ENCODE data around the gene TRAPPC2. TPM values are rescaled to one million over a fixed set of nuclear protein-coding genes. Genes with fewer than 3 reads are reported as not detected.

Gene TRAPPC2
- total RNA-seq, 4 donors from 2014 or later = 14.3 to 17.3 (median 16.0) TPM

DNA sequence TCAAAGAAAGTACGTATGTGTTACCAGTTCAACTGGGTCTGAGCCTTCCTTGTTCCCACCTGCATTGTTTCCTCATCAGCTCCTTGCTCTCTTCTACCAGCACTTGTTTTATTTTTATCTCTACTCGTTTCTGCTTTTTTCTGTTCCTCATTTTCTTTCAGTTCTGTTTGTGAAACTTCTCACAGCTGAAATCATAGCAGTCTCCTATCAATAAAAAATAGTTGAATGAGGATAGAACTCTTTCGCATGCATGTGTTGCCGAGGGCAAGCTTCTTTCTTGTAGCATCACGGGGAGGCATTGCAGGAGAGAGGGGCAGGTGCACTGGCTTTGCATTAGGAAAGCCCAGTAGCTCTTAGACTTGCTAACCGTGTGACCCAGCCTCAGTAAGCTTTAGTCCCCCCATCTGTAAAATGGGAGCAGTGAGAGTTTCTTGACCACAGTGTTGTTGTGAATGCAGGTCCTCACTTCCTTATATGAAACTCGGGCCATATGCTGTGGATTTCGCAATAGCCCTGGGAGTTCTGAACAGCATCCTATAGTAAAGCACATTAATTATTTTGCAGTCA is 24.8 kb upstream of the TRAPPC2 start:
- TF ChIP-seq POLR2A (IDR thresholded peaks at IDR 0.05) (no peak), EP300 (IDR thresholded peaks at IDR 0.05) (no peak), POLR2AphosphoS5 (IDR thresholded peaks at IDR 0.05) (no peak)
- TF ChIP-seq, protein P1, sequence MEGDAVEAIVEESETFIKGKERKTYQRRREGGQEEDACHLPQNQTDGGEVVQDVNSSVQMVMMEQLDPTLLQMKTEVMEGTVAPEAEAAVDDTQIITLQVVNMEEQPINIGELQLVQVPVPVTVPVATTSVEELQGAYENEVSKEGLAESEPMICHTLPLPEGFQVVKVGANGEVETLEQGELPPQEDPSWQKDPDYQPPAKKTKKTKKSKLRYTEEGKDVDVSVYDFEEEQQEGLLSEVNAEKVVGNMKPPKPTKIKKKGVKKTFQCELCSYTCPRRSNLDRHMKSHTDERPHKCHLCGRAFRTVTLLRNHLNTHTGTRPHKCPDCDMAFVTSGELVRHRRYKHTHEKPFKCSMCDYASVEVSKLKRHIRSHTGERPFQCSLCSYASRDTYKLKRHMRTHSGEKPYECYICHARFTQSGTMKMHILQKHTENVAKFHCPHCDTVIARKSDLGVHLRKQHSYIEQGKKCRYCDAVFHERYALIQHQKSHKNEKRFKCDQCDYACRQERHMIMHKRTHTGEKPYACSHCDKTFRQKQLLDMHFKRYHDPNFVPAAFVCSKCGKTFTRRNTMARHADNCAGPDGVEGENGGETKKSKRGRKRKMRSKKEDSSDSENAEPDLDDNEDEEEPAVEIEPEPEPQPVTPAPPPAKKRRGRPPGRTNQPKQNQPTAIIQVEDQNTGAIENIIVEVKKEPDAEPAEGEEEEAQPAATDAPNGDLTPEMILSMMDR (IDR thresholded peaks at IDR 0.05) = no peak
- H3K27me3 ChIP-seq = no peaks in the 10 kb centered on the region
- no peaks in the 10 kb centered on the region for H3K9me3 ChIP-seq
- no peak for ATAC-seq
- peaks cover 0 to 59% of the 10 kb centered on the region in 2 donors for H3K36me3 ChIP-seq
- no peak overlapping the region for H3K27ac ChIP-seq
- no peak overlapping the region for H3K4me3 ChIP-seq
- WGBS, 2 donors (ENCODE audit: low coverage in 1 of 2) = 63 to 80% methylated on average over 3 to 5 of the region's 8 CpGs
- H3K4me1 ChIP-seq = peaks cover 0 to 10% (median 0%) of the 10 kb centered on the region in 3 donors

DNA sequence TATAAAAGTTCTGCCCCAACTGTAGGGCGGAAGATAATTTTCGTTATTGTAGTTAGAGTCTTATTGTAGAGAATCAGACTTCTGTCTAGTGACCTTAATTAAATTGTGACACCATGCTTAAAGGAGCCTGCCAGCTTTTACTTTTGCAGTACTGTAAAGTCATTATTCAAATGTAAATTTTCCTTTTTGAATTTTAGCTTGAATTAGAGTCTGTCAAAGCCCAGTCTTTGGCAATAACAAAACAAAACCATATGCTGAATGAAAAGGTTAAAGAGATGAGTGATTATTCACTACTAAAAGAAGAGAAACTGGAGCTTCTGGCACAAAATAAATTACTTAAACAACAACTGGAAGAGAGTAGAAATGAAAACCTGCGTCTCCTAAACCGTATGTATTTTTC is 22.0 kb upstream of the TRAPPC2 start:
- Histone ChIP-seq H3K9me3 (no peaks in the 10 kb centered on the region), H3K4me1 (peaks cover 0 to 2% (median 0%) of the 10 kb centered on the region in 3 donors), H3K36me3 (peaks cover 0 to 57% of the 10 kb centered on the region in 2 donors), H3K27ac (no peak overlapping the region), H3K27me3 (no peaks in the 10 kb centered on the region), H3K4me3 (no peak overlapping the region)
- no peak for ATAC-seq
- WGBS, 2 donors (ENCODE audit: low coverage in 1 of 2) = 81 to 96% methylated on average over 3 to 4 of the region's 4 CpGs
- TF ChIP-seq EP300 (IDR thresholded peaks at IDR 0.05) = no peak
- TF ChIP-seq, protein P1 (IDR thresholded peaks at IDR 0.05) = no peak
- TF ChIP-seq POLR2A (IDR thresholded peaks at IDR 0.05) = no peak
- TF ChIP-seq POLR2AphosphoS5 (IDR thresholded peaks at IDR 0.05) = no peak

DNA sequence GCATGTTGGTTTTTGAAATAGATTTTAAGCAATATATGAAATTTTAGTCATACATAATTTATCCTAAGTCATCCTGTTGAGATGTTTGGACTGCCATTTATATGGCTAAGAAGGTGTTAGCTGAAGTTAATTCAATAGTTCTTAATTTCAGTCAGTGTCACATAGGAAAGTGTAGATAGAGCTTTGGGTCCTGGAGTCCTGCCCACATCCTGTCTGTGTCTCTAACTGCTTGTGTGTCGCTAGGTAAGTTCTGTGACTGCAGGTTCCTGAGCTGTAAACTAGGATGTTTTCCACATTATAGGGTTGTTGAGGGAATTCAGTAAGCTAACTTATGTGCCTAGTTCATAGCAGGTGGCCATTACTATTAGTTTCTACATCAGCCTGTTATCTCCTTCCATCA is 20.8 kb upstream of the TRAPPC2 start:
- no peak for ATAC-seq
- no peak overlapping the region for H3K27ac ChIP-seq
- H3K36me3 ChIP-seq = peaks cover 0 to 53% of the 10 kb centered on the region in 2 donors
- H3K4me1 ChIP-seq = no peaks in the 10 kb centered on the region
- H3K4me3 ChIP-seq = no peak overlapping the region
- no peaks in the 10 kb centered on the region for H3K27me3 ChIP-seq
- H3K9me3 ChIP-seq = no peaks in the 10 kb centered on the region
- 67% methylated on average over 1 of the region's 1 CpG; no CpG with 5 or more reads in 1 of the 2 donors for WGBS, 2 donors (ENCODE audit: low coverage in 1 of 2)
- TF ChIP-seq POLR2A (IDR thresholded peaks at IDR 0.05) (no peak), EP300 (IDR thresholded peaks at IDR 0.05) (no peak), POLR2AphosphoS5 (IDR thresholded peaks at IDR 0.05) (no peak)
- TF ChIP-seq, protein P1 (IDR thresholded peaks at IDR 0.05) = no peak

DNA sequence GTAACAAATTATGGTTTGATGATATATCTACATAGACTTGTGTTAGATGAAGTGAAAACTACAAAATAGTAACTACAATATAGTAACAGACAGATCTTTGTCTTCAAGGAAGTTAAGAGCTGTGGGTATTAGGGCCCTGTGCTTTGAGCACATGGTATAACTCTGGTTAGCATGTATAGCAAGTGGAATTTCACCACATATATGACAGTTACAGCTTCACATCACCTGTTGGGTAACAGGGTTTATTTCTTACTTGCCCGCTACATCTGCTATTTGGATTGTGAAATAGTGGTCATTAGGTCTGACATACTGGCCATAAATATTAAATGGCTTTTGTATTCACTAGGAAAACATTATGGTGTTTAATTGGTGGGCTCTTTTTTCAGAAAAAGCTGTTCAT is 20.3 kb upstream of the TRAPPC2 start:
- H3K36me3 ChIP-seq = peaks cover 0 to 48% of the 10 kb centered on the region in 2 donors
- WGBS, 2 donors (ENCODE audit: low coverage in 1 of 2) = no CpG with 5 or more reads among the region's 1 CpG
- H3K4me1 ChIP-seq = no peaks in the 10 kb centered on the region
- no peak for ATAC-seq
- H3K9me3 ChIP-seq = no peaks in the 10 kb centered on the region
- H3K4me3 ChIP-seq = no peak overlapping the region
- H3K27me3 ChIP-seq = no peaks in the 10 kb centered on the region
- TF ChIP-seq POLR2AphosphoS5 (IDR thresholded peaks at IDR 0.05) (no peak), POLR2A (IDR thresholded peaks at IDR 0.05) (no peak), EP300 (IDR thresholded peaks at IDR 0.05) (no peak)
- TF ChIP-seq, protein P1 (IDR thresholded peaks at IDR 0.05) = no peak
- no peak overlapping the region for H3K27ac ChIP-seq

DNA sequence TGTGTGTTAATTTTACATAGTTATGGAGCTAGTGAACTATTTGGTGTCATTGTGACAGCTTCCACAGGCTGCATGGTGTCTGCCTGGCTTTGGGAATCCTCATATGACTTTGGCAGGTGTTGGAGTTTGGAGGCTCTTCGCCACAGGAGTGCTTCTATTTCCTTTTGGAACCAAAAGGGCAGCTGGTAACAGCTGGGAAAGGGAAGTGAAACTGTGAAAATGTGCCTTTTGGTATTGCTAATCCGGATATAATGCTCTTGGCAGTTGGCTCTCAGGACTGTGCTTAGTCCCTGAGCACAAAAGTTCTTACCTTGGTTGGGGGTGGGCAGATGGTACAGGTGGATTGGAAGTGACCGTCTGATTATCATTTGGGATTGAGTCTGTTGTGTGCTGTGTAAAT is 18.2 kb upstream of the TRAPPC2 start:
- H3K27me3 ChIP-seq = no peaks in the 10 kb centered on the region
- H3K36me3 ChIP-seq = peaks cover 0 to 28% of the 10 kb centered on the region in 2 donors
- H3K4me3 ChIP-seq = no peak overlapping the region
- H3K4me1 ChIP-seq = no peaks in the 10 kb centered on the region
- TF ChIP-seq, protein P1 (IDR thresholded peaks at IDR 0.05) = no peak
- TF ChIP-seq POLR2A (IDR thresholded peaks at IDR 0.05) = no peak
- TF ChIP-seq EP300 (IDR thresholded peaks at IDR 0.05) = no peak
- no peak for TF ChIP-seq POLR2AphosphoS5 (IDR thresholded peaks at IDR 0.05)
- 60 to 84% methylated on average over 1 to 2 of the region's 3 CpGs for WGBS, 2 donors (ENCODE audit: low coverage in 1 of 2)
- no peak for ATAC-seq
- H3K27ac ChIP-seq = no peak overlapping the region
- no peaks in the 10 kb centered on the region for H3K9me3 ChIP-seq
